Panc1 (cell line): ENCODE results near the gene PRR5. TPM values are rescaled to one million over a fixed set of nuclear protein-coding genes. Genes with fewer than 3 reads are reported as not detected.

ENCODE experiments used
- ATAC-seq: fragments of 200-7000 bp; cut with Tn5 transposase; 2 replicates; pipeline ENCODE4 v1.9.1; 2020; ENCODE audit warnings: mild to moderate bottlenecking, moderate library complexity
- BruUV-seq: library from RNA; stranded (reverse); fragments of 400-500 nt; replicated peaks from 2 replicates; lab custom pipeline; 2021; lab: Mats Ljungman, UMichigan
- CTCF ChIA-PET: fragments of 300-600 bp; sonication (Branson Sonifier 250); formaldehyde crosslinking; loops from one replicate; lab custom pipeline; 2022; ENCODE audit warnings: antibody characterized with exemption; lab: Charles Lee
- POLR2A ChIA-PET: fragments of 300-600 bp; sonication (Branson Sonifier 250); formaldehyde crosslinking; loops from one replicate; lab custom pipeline; 2022; ENCODE audit warnings: antibody characterized with exemption; lab: Charles Lee
- DNase-seq: peaks from one replicate; pipeline ENCODE4 v3.0.0-alpha.2; 2010; ENCODE audit warnings: low read depth, low spot score
- H3K27ac ChIP-seq: 2 replicates; pipeline ENCODE4 v1.5.1; 2011; ENCODE audit warnings: mild to moderate bottlenecking, low read length, inconsistent platforms
- H3K27me3 ChIP-seq: fragments of 200-500 bp; sonication (Bioruptor generic); 2 replicates; pipeline ENCODE4 v1.6.0; 2014; ENCODE audit warnings: low read length, inconsistent platforms; ENCODE audit not compliant: control insufficient read depth, insufficient read depth
- H3K36me3 ChIP-seq: fragments of 200-500 bp; sonication (Bioruptor generic); 2 replicates; pipeline ENCODE4 v1.5.1; 2014; ENCODE audit warnings: inconsistent platforms, mild to moderate bottlenecking, low read length, moderate library complexity; ENCODE audit not compliant: control insufficient read depth, insufficient read depth
- H3K4me1 ChIP-seq: 2 replicates; pipeline ENCODE4 v1.5.1; 2011; ENCODE audit warnings: inconsistent platforms, mild to moderate bottlenecking, low read length, moderate library complexity; ENCODE audit not compliant: control insufficient read depth, insufficient read depth
- H3K4me3 ChIP-seq, 2 experiments: 2 replicates each; pipeline ENCODE4 v1.5.1; 2011 to 2012; ENCODE audit warnings: low read depth in 2 of 2, low read length in 2 of 2, mild to moderate bottlenecking in 2 of 2, inconsistent platforms in 1 of 2, moderate library complexity in 1 of 2
- H3K9me3 ChIP-seq: fragments of 200-500 bp; sonication (Bioruptor generic); 2 replicates; pipeline ENCODE4 v1.5.1; 2014; ENCODE audit warnings: low read depth, mild to moderate bottlenecking, inconsistent platforms, low read length, moderate library complexity; ENCODE audit not compliant: control insufficient read depth, insufficient read depth
- POLR2AphosphoS5 ChIP-seq: IDR thresholded peaks from 2 replicates; pipeline ENCODE4 v1.6.1; 2012; ENCODE audit warnings: mild to moderate bottlenecking, low read depth, low read length, moderate library complexity
- SIN3A ChIP-seq: IDR thresholded peaks from 2 replicates; pipeline ENCODE4 v1.6.1; 2012; ENCODE audit warnings: low read depth, mild to moderate bottlenecking, low read length, moderate library complexity, borderline replicate concordance; ENCODE audit not compliant: insufficient read depth
- TCF7L2 ChIP-seq: IDR thresholded peaks from 2 replicates; pipeline ENCODE4 v1.6.1; 2011; ENCODE audit warnings: mild to moderate bottlenecking, low read depth, low read length, inconsistent platforms
- in situ Hi-C: cut with HindIII; loops from 2 replicates; pipeline ENCODE4 v1.10.0; 2016; ENCODE audit warnings: low sequenced_read_pairs, low pct_unique_long_range_greater_than_20kb
- intact Hi-C: fragments of 100-400 bp; cut with micrococcal nuclease; formaldehyde crosslinking; loops from one replicate; pipeline ENCODE4 v1.10.0; 2022; ENCODE audit not compliant: unreplicated experiment
- total RNA-seq: library from RNA; stranded (reverse); gene quantifications from one replicate; pipeline ENCODE4 v1.2.1, GENCODE V29; 2021; ENCODE audit not compliant: unreplicated experiment
- TF ChIP-seq, protein P1 (sequence below), 2 experiments: IDR thresholded peaks; 2 replicates each; pipeline ENCODE4 v1.6.1; 2011 to 2012; ENCODE audit warnings: low read depth in 2 of 2, control low read depth in 1 of 2, low read length in 1 of 2, mild to moderate bottlenecking in 1 of 2, moderate library complexity in 1 of 2; ENCODE audit not compliant: insufficient read depth in 1 of 2
- TF ChIP-seq, protein P2 (sequence below): fragments of 450-650 bp; IDR thresholded peaks from 2 replicates; pipeline ENCODE4 v1.5.1; 2017; ENCODE audit warnings: mild to moderate bottlenecking

The PRR5 gene
- total RNA-seq, 1 experiment from 2014 or later, result 11.5 TPM

DNA sequence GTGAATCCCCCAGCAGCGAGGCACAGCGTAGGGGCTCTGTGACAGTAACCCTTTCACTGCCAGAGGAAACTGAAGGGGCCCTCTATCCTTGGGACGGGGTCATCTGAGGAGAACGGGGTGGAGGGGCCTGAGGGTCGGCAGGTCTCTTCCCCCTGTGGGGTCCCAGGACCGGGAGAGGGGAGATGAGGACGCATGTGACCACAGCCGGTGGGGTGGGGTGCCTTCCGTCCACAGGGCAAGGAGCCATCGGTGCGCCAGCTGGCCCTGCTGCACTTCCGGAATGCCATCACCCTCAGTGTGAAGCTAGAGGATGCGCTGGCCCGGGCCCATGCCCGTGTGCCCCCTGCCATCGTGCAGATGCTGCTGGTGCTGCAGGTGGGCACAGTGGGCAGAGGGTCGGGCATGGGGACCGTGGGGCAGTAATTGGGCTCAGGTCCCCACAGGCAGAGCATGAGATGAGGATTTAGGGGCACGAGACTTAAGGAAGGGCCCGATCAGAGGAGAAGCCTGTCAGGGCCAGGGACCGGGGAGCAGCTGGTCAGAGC, 30.1 kb downstream of the PRR5 start:
- intact Hi-C loops, result no loop called here

DNA sequence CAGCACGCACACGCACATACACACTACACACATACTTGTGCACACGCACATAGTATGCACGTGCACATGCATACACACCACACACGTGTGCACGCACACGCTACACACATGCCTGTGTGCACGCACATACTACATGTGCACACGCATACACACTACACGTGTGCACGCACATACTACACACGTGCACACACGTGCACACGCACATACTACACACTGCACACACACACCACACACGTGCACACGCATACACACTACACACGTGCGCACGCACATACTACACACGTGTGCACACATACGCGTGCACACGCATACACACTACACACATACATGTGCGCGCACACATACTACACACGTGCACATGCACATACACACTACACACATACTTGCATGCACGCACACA, 30.7 kb downstream of the PRR5 start:
- no TSS peak for BruUV-seq

More for the DNA sequence above, 30.1 kb downstream of the PRR5 start:
- ATAC-seq (no peak), DNase-seq (no peak)
- no peak for TF ChIP-seq SIN3A
- H3K9me3 ChIP-seq, result no peaks in the 10 kb centered on the region
- H3K27me3 ChIP-seq, result no peaks in the 10 kb centered on the region
- H3K27ac ChIP-seq, result no peak overlapping the region
- H3K36me3 ChIP-seq, result no peaks in the 10 kb centered on the region
- no peak overlapping the region for H3K4me3 ChIP-seq
- in situ Hi-C loops, result no loop called here
- BruUV-seq, result no TSS peak
- ChIA-PET POLR2A (no interaction called here), CTCF (no interaction called here)
- H3K4me1 ChIP-seq, result no peaks in the 10 kb centered on the region

More for the DNA sequence above, 30.7 kb downstream of the PRR5 start:
- DNase-seq (no peak), ATAC-seq (no peak)
- ChIA-PET CTCF (no interaction called here), POLR2A (no interaction called here)
- no peaks in the 10 kb centered on the region for H3K9me3 ChIP-seq
- H3K27ac ChIP-seq, result no peak overlapping the region
- TF ChIP-seq, protein P1, sequence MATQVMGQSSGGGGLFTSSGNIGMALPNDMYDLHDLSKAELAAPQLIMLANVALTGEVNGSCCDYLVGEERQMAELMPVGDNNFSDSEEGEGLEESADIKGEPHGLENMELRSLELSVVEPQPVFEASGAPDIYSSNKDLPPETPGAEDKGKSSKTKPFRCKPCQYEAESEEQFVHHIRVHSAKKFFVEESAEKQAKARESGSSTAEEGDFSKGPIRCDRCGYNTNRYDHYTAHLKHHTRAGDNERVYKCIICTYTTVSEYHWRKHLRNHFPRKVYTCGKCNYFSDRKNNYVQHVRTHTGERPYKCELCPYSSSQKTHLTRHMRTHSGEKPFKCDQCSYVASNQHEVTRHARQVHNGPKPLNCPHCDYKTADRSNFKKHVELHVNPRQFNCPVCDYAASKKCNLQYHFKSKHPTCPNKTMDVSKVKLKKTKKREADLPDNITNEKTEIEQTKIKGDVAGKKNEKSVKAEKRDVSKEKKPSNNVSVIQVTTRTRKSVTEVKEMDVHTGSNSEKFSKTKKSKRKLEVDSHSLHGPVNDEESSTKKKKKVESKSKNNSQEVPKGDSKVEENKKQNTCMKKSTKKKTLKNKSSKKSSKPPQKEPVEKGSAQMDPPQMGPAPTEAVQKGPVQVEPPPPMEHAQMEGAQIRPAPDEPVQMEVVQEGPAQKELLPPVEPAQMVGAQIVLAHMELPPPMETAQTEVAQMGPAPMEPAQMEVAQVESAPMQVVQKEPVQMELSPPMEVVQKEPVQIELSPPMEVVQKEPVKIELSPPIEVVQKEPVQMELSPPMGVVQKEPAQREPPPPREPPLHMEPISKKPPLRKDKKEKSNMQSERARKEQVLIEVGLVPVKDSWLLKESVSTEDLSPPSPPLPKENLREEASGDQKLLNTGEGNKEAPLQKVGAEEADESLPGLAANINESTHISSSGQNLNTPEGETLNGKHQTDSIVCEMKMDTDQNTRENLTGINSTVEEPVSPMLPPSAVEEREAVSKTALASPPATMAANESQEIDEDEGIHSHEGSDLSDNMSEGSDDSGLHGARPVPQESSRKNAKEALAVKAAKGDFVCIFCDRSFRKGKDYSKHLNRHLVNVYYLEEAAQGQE (IDR thresholded peaks at IDR 0.05; ENCODE audit: insufficient read depth in 1 of 2, low read depth in 2 of 2, low read length in 1 of 2), result no peak
- no peak for TF ChIP-seq TCF7L2
- TF ChIP-seq, protein P2, sequence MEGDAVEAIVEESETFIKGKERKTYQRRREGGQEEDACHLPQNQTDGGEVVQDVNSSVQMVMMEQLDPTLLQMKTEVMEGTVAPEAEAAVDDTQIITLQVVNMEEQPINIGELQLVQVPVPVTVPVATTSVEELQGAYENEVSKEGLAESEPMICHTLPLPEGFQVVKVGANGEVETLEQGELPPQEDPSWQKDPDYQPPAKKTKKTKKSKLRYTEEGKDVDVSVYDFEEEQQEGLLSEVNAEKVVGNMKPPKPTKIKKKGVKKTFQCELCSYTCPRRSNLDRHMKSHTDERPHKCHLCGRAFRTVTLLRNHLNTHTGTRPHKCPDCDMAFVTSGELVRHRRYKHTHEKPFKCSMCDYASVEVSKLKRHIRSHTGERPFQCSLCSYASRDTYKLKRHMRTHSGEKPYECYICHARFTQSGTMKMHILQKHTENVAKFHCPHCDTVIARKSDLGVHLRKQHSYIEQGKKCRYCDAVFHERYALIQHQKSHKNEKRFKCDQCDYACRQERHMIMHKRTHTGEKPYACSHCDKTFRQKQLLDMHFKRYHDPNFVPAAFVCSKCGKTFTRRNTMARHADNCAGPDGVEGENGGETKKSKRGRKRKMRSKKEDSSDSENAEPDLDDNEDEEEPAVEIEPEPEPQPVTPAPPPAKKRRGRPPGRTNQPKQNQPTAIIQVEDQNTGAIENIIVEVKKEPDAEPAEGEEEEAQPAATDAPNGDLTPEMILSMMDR, result no peak
- TF ChIP-seq SIN3A, result no peak
- no peak for TF ChIP-seq POLR2AphosphoS5
- H3K27me3 ChIP-seq, result no peaks in the 10 kb centered on the region
- no peaks in the 10 kb centered on the region for H3K36me3 ChIP-seq
- in situ Hi-C loops (no loop called here), intact Hi-C loops (no loop called here)
- no peaks in the 10 kb centered on the region for H3K4me1 ChIP-seq
- H3K4me3 ChIP-seq, result no peak overlapping the region
